ENCODE measurements around the gene POLN. TPM values are rescaled to one million over a fixed set of nuclear protein-coding genes. Genes with fewer than 3 reads are reported as not detected.

Gene POLN
- total and polyA plus RNA-seq, 2 experiments from 2014 or later, result 1.8 to 4.0 TPM

DNA sequence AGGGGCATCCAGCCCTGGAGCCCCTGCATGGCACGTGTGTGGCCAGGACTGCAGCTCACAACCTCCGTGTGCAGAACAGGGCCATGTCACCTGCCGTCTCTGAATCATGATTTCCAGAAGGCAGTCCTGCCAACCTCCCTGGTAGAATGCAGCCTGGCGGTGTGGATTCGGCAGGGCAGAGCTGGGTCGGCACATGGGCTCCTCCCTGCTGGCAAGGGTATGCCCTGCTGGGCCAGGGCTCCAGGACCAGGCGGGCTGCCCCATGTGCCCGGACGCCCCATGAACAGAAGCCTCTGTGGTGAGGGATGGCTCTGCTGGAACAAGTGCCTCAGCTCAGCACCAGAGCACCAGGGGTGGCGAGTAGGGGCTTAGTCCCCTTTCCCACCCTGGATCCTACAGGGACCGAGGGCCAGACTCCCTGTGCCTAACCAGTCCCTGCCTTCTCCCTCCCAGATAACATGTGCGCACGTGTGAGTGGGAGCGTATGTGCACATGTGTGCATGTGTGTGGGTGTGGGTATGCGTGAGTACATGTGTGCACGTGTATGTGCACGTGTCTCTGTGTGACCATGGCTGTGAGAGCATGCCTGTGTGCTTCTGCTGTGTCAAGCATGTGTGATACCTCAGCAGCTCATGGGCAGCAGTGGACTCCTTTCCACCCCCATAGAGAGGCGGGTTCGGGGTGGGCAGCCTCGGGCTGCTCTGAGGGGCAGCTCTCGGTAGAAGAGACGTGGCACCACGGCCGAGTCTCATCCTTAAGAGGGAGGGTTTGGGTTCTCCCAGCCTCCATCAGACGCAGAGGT, 30.3 kb upstream of the POLN start:
- H3K27me3 Mint-ChIP-seq (ENCODE audit: insufficient read depth, low read depth, poor library complexity), result peaks cover 3% of the 10 kb centered on the region
- Histone ChIP-seq H3K9me2 (ENCODE audit: insufficient read depth) (no peaks in the 10 kb centered on the region), H3K79me2 (replicated peaks; ENCODE audit: insufficient read depth) (no peaks in the 10 kb centered on the region), H3F3A (replicated peaks; ENCODE audit: low read depth) (no peaks in the 10 kb centered on the region), H3K36me3 (ENCODE audit: insufficient read depth) (no peaks in the 10 kb centered on the region), H3K4me3 (no peak overlapping the region), H3K4me2 (no peak overlapping the region), H3K27ac (ENCODE audit: low read depth) (no peak overlapping the region), H4K20me1 (replicated peaks; ENCODE audit: insufficient read depth) (no peaks in the 10 kb centered on the region), H2AFZ (no peak overlapping the region), H3K4me1 (ENCODE audit: insufficient read depth) (peaks cover 9% of the 10 kb centered on the region), H3K27me3 (ENCODE audit: insufficient read depth) (no peaks in the 10 kb centered on the region)
- no peak overlapping the region for H3K4me3 Mint-ChIP-seq
- H3K4me1 Mint-ChIP-seq, result peaks cover 15% of the 10 kb centered on the region
- ATAC-seq (no peak), DNase-seq (ENCODE audit: low spot score) (no peak)
- no peaks in the 10 kb centered on the region for H3K9me3 Mint-ChIP-seq
- H3K36me3 Mint-ChIP-seq (ENCODE audit: low read depth), result no peaks in the 10 kb centered on the region; the same call in 2 of the 3 replicates
- no peak overlapping the region for H3K27ac Mint-ChIP-seq
- TF ChIP-seq, protein P1, sequence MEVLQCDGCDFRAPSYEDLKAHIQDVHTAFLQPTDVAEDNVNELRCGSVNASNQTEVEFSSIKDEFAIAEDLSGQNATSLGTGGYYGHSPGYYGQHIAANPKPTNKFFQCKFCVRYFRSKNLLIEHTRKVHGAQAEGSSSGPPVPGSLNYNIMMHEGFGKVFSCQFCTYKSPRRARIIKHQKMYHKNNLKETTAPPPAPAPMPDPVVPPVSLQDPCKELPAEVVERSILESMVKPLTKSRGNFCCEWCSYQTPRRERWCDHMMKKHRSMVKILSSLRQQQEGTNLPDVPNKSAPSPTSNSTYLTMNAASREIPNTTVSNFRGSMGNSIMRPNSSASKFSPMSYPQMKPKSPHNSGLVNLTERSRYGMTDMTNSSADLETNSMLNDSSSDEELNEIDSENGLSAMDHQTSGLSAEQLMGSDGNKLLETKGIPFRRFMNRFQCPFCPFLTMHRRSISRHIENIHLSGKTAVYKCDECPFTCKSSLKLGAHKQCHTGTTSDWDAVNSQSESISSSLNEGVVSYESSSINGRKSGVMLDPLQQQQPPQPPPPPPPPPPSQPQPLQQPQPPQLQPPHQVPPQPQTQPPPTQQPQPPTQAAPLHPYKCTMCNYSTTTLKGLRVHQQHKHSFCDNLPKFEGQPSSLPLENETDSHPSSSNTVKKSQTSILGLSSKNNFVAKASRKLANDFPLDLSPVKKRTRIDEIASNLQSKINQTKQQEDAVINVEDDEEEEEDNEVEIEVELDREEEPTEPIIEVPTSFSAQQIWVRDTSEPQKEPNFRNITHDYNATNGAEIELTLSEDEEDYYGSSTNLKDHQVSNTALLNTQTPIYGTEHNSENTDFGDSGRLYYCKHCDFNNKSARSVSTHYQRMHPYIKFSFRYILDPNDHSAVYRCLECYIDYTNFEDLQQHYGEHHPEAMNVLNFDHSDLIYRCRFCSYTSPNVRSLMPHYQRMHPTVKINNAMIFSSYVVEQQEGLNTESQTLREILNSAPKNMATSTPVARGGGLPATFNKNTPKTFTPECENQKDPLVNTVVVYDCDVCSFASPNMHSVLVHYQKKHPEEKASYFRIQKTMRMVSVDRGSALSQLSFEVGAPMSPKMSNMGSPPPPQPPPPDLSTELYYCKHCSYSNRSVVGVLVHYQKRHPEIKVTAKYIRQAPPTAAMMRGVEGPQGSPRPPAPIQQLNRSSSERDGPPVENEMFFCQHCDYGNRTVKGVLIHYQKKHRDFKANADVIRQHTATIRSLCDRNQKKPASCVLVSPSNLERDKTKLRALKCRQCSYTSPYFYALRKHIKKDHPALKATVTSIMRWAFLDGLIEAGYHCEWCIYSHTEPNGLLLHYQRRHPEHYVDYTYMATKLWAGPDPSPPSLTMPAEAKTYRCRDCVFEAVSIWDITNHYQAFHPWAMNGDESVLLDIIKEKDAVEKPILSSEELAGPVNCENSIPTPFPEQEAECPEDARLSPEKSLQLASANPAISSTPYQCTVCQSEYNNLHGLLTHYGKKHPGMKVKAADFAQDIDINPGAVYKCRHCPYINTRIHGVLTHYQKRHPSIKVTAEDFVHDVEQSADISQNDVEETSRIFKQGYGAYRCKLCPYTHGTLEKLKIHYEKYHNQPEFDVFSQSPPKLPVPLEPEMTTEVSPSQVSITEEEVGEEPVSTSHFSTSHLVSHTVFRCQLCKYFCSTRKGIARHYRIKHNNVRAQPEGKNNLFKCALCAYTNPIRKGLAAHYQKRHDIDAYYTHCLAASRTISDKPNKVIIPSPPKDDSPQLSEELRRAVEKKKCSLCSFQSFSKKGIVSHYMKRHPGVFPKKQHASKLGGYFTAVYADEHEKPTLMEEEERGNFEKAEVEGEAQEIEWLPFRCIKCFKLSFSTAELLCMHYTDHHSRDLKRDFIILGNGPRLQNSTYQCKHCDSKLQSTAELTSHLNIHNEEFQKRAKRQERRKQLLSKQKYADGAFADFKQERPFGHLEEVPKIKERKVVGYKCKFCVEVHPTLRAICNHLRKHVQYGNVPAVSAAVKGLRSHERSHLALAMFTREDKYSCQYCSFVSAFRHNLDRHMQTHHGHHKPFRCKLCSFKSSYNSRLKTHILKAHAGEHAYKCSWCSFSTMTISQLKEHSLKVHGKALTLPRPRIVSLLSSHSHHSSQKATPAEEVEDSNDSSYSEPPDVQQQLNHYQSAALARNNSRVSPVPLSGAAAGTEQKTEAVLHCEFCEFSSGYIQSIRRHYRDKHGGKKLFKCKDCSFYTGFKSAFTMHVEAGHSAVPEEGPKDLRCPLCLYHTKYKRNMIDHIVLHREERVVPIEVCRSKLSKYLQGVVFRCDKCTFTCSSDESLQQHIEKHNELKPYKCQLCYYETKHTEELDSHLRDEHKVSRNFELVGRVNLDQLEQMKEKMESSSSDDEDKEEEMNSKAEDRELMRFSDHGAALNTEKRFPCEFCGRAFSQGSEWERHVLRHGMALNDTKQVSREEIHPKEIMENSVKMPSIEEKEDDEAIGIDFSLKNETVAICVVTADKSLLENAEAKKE (CRISPR knock-in tag; IDR thresholded peaks at IDR 0.05), result no peak
- TF ChIP-seq STAT1 (IDR thresholded peaks at IDR 0.05; ENCODE audit: unreplicated experiment) (no peak), EZH2phosphoT487 (IDR thresholded peaks at IDR 0.05; ENCODE audit: unreplicated experiment) (no peak), POLR2AphosphoS5 (IDR thresholded peaks at IDR 0.05; ENCODE audit: low read depth) (no peak)
- TF ChIP-seq, protein P2, sequence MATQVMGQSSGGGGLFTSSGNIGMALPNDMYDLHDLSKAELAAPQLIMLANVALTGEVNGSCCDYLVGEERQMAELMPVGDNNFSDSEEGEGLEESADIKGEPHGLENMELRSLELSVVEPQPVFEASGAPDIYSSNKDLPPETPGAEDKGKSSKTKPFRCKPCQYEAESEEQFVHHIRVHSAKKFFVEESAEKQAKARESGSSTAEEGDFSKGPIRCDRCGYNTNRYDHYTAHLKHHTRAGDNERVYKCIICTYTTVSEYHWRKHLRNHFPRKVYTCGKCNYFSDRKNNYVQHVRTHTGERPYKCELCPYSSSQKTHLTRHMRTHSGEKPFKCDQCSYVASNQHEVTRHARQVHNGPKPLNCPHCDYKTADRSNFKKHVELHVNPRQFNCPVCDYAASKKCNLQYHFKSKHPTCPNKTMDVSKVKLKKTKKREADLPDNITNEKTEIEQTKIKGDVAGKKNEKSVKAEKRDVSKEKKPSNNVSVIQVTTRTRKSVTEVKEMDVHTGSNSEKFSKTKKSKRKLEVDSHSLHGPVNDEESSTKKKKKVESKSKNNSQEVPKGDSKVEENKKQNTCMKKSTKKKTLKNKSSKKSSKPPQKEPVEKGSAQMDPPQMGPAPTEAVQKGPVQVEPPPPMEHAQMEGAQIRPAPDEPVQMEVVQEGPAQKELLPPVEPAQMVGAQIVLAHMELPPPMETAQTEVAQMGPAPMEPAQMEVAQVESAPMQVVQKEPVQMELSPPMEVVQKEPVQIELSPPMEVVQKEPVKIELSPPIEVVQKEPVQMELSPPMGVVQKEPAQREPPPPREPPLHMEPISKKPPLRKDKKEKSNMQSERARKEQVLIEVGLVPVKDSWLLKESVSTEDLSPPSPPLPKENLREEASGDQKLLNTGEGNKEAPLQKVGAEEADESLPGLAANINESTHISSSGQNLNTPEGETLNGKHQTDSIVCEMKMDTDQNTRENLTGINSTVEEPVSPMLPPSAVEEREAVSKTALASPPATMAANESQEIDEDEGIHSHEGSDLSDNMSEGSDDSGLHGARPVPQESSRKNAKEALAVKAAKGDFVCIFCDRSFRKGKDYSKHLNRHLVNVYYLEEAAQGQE (IDR thresholded peaks at IDR 0.05; ENCODE audit: unreplicated experiment), result no peak
